ENCODE data around the gene YWHAB.

Gene YWHAB

DNA sequence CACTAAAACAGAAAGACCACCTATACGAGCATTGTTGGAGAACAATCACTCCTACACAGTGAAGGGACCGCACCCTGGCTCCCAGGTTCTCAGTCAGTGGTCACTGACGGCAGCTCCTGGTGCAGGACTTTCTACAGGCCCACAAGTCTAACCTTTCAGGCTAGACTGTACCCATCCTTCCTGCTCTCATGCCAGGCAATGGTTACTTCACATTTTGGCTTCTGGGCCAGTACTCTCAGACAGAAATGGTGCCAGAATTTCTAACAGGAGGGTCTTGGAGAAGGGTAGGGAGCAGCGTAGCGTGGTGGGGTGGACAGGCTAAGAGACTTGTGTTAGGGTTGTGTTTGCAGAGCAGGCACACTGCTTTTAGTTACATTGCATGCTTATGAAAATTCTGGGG lies 62.6 kb downstream of the YWHAB start:
- TF ChIP-seq, protein P1, sequence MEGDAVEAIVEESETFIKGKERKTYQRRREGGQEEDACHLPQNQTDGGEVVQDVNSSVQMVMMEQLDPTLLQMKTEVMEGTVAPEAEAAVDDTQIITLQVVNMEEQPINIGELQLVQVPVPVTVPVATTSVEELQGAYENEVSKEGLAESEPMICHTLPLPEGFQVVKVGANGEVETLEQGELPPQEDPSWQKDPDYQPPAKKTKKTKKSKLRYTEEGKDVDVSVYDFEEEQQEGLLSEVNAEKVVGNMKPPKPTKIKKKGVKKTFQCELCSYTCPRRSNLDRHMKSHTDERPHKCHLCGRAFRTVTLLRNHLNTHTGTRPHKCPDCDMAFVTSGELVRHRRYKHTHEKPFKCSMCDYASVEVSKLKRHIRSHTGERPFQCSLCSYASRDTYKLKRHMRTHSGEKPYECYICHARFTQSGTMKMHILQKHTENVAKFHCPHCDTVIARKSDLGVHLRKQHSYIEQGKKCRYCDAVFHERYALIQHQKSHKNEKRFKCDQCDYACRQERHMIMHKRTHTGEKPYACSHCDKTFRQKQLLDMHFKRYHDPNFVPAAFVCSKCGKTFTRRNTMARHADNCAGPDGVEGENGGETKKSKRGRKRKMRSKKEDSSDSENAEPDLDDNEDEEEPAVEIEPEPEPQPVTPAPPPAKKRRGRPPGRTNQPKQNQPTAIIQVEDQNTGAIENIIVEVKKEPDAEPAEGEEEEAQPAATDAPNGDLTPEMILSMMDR (IDR thresholded peaks at IDR 0.05; ENCODE audit: low read depth, low read length): no peak
- no peak overlapping the region for H3K4me3 ChIP-seq (replicated peaks in 1 of 2; ENCODE audit: low read depth in 2 of 2, low read length in 2 of 2)
- no peak for DNase-seq (ENCODE audit: low read depth in 2 of 2)

GRCh38 chr20:44948513-44948912 lies 63.0 kb downstream of the YWHAB start:
- H3K4me3 ChIP-seq (replicated peaks in 1 of 2; ENCODE audit: low read depth in 2 of 2, low read length in 2 of 2): no peak overlapping the region
- TF ChIP-seq, protein P1 (IDR thresholded peaks at IDR 0.05; ENCODE audit: low read depth, low read length): no peak
- DNase-seq (ENCODE audit: low read depth in 2 of 2): no peak

DNA sequence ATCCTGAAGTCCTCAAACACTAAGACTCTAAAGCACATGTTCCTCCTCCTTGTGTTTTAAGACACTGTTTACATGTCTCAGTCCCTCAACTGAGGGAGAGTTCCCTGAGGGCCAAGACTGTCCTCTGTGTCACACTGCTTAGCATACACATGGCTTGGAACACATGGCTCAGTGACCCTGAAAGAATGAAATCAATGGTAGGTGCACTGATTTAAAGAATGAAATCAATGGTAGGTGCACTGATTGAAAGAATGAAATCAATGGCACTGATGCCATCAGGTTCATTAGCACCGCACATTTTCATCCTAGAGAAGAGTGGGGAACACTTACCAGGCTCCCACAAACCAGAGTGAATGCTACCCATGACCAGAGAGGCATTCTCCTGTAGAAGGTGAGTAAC lies 64.9 kb downstream of the YWHAB start:
- DNase-seq (ENCODE audit: low read depth in 2 of 2): no peak
- no peak overlapping the region for H3K4me3 ChIP-seq (replicated peaks in 1 of 2; ENCODE audit: low read depth in 2 of 2, low read length in 2 of 2)
- TF ChIP-seq, protein P1 (IDR thresholded peaks at IDR 0.05; ENCODE audit: low read depth, low read length): no peak

DNA sequence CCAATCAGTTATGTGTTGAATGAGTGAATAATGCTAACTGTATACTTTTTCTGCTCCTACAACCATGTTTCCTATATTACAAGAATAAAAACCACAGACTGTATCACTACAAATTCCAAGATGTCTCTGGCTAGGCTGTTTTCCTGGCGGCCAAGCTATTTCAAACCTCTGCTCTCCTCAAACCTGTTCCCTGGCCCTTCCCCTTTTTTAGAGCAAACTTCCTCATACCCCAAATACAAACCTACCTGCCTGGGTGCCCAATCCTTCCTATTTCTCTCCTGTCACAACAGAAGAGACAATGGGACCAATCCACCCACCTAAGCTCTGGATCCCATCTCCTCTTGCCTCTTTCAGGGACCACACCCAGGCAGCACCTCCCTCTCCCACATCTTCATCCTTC lies 67.2 kb downstream of the YWHAB start:
- H3K4me3 ChIP-seq (replicated peaks in 1 of 2; ENCODE audit: low read depth in 2 of 2, low read length in 2 of 2): no peak overlapping the region
- DNase-seq (ENCODE audit: low read depth in 2 of 2): no peak
- TF ChIP-seq, protein P1 (IDR thresholded peaks at IDR 0.05; ENCODE audit: low read depth, low read length): no peak

DNA sequence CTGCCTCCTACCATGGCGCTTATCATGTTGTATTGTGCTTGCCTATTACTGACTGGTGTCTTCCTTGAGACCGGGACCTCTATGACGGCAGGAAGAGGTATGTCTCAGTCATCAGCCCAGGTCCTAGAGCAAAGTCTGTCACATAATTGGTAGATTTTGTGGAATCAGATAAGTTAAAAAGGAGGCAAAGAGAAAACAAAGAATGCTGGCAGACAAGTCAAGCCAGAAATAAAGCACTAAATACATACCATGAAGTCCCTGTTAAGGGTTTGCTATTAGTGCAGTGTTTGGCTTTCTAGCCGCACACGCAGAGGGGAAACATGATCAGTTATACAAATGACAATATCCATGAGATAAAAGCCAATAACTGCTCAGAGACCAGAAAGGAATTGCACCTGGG lies 68.7 kb downstream of the YWHAB start:
- TF ChIP-seq, protein P1 (IDR thresholded peaks at IDR 0.05; ENCODE audit: low read depth, low read length): no peak
- DNase-seq (ENCODE audit: low read depth in 2 of 2): no peak

GRCh38 chr20:44955270-44955669 lies 69.8 kb downstream of the YWHAB start:
- TF ChIP-seq, protein P1 (IDR thresholded peaks at IDR 0.05; ENCODE audit: low read depth, low read length): no peak
- no peak overlapping the region for H3K4me3 ChIP-seq (replicated peaks in 1 of 2; ENCODE audit: low read depth in 2 of 2, low read length in 2 of 2)
- no peak for DNase-seq (ENCODE audit: low read depth in 2 of 2)

More for the DNA sequence above, 68.7 kb downstream of the YWHAB start:
- H3K4me3 ChIP-seq (replicated peaks in 1 of 2; ENCODE audit: low read depth in 2 of 2, low read length in 2 of 2): no peak overlapping the region

GRCh38 chr20:44956410-44956809 lies 70.9 kb downstream of the YWHAB start:
- no peak for DNase-seq (ENCODE audit: low read depth in 2 of 2)
- TF ChIP-seq, protein P1 (IDR thresholded peaks at IDR 0.05; ENCODE audit: low read depth, low read length): no peak
- H3K4me3 ChIP-seq (replicated peaks in 1 of 2; ENCODE audit: low read depth in 2 of 2, low read length in 2 of 2): no peak overlapping the region

Measured in cardiac fibroblast (primary cell).